Sigmoid colon (tissue), 4 donors: ENCODE measurements around the gene LAMC1.

Experiments used
- EP300 ChIP-seq, 4 donors: sonication (generic); formaldehyde crosslinking; IDR thresholded peaks; one replicate each; pipeline ENCODE4 v1.6.1; 2017; ENCODE audit warnings: antibody characterized with exemption in 4 of 4
- POLR2A ChIP-seq, 2 donors: fragments of 450-650 bp; IDR thresholded peaks; one replicate each; pipeline ENCODE4 v1.6.1; 2016; ENCODE audit warnings: antibody characterized with exemption in 2 of 2, mild to moderate bottlenecking in 2 of 2, moderate library complexity in 2 of 2
- POLR2AphosphoS5 ChIP-seq, 4 donors: sonication (generic); formaldehyde crosslinking; IDR thresholded peaks; one replicate each; pipeline ENCODE4 v1.6.1; 2017; ENCODE audit warnings: antibody characterized with exemption in 4 of 4
- TF ChIP-seq, protein P1 (sequence below), 4 experiments: fragments of 450-650 bp in 3 of 4; fragments of 200-600 bp in 1 of 4; IDR thresholded peaks; one replicate each; pipeline ENCODE4 v1.5.1; 2016 to 2019; ENCODE audit warnings: antibody characterized with exemption in 4 of 4, mild to moderate bottlenecking in 3 of 4, moderate library complexity in 2 of 4

DNA sequence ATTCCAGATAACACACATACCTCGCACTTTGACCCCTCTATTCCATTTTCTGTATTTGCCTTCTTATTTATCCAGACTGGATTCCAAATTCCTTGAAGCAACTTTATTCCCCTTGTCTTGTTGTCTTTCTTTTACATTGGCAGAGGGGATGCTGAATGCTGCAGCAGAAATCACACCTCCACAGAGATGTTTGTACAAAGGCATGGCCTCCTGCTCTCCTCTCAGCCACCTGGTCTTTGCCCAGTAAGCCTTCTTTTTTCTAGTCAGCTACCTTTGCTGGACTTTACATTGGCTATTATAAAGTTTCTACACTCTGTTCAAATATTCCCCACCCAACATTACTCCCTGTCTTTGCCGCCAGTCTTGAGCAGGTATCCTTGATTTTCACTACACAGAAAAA lies 75.1 kb downstream of the LAMC1 start:
- no peak for TF ChIP-seq POLR2A (IDR thresholded peaks at IDR 0.05)
- TF ChIP-seq, protein P1, sequence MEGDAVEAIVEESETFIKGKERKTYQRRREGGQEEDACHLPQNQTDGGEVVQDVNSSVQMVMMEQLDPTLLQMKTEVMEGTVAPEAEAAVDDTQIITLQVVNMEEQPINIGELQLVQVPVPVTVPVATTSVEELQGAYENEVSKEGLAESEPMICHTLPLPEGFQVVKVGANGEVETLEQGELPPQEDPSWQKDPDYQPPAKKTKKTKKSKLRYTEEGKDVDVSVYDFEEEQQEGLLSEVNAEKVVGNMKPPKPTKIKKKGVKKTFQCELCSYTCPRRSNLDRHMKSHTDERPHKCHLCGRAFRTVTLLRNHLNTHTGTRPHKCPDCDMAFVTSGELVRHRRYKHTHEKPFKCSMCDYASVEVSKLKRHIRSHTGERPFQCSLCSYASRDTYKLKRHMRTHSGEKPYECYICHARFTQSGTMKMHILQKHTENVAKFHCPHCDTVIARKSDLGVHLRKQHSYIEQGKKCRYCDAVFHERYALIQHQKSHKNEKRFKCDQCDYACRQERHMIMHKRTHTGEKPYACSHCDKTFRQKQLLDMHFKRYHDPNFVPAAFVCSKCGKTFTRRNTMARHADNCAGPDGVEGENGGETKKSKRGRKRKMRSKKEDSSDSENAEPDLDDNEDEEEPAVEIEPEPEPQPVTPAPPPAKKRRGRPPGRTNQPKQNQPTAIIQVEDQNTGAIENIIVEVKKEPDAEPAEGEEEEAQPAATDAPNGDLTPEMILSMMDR (IDR thresholded peaks at IDR 0.05), result no peak
- no peak for TF ChIP-seq EP300 (IDR thresholded peaks at IDR 0.05)
- TF ChIP-seq POLR2AphosphoS5 (IDR thresholded peaks at IDR 0.05), result no peak
